HS-5 (cell line): ENCODE measurements around the gene ABLIM2.
"Not testable (repeated sequence)": the region's sequence is repeated elsewhere in the genome, so short reads cannot be mapped to it uniquely, and the experiment has no call there.

Experiments
- DNase-seq: peaks from one replicate; pipeline ENCODE4 v3.0.0-alpha.2; 2012; ENCODE audit warnings: low read depth

Gene ABLIM2

GRCh38 chr4:7960017-7960789, 198.4 kb downstream of the ABLIM2 start:
- no peak for DNase-seq

GRCh38 chr4:7959078-7959477, 199.5 kb downstream of the ABLIM2 start:
- no peak for DNase-seq

DNA sequence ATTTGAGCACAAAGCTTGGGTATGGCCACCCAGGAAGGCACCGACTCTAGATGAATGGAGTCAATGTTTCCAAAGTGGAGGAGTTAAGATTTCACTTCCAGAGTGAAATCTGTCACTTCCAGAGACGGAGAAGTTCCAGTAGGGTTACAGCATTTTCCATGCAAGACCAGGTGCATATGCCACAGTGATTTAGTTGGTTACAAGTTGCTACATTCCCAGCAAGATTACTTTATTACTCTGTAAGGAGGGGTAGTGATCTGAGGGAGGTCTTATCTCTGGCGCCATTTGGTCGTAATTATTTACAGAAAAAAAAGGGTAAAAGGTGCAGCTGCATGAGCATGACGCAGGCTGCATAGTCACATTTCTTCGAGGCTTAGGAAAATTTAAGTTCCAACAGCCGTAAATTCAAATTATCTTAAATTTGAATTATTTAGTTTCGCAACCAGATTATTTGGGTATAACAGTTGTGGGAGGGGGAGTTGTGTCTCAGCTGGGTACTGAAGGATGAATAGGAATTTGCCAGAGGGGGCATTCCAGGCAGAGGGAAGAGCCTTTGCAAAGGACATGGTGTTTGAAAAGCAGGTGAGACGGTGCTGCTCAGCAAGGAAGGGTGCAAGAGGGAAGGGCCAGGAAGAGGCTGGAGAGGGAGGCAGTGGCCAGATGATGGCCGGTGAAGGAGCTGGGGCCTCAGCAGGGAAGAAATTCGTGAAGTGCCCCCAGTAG, 201.5 kb downstream of the ABLIM2 start:
- no peak for DNase-seq

- no peak for DNase-seq
These were observed 202.3 kb downstream of the ABLIM2 start for GRCh38 chr4:7956270-7956808.

- DNase-seq: no peak
These were observed 203.2 kb downstream of the ABLIM2 start for GRCh38 chr4:7955393-7955792.

DNA sequence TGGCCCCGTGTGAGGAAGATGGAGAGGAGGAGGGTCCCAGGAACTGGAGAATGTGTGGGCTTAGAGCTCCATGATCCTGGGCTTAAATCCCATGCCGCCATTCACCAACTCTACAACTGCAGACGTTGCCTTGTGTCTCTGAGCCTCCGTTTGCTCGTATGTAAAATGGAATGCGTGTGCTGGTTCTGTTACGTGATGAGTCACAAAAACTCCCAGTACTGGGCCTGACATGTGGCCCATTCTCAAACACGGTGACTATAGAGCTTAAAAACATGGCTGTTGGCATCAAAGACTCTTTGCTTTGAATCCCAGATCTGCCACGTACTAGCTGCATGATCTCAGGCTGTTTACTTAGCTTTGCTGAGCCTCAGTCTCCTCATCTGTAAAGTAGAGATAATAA, 206.0 kb downstream of the ABLIM2 start:
- DNase-seq: no peak

DNA sequence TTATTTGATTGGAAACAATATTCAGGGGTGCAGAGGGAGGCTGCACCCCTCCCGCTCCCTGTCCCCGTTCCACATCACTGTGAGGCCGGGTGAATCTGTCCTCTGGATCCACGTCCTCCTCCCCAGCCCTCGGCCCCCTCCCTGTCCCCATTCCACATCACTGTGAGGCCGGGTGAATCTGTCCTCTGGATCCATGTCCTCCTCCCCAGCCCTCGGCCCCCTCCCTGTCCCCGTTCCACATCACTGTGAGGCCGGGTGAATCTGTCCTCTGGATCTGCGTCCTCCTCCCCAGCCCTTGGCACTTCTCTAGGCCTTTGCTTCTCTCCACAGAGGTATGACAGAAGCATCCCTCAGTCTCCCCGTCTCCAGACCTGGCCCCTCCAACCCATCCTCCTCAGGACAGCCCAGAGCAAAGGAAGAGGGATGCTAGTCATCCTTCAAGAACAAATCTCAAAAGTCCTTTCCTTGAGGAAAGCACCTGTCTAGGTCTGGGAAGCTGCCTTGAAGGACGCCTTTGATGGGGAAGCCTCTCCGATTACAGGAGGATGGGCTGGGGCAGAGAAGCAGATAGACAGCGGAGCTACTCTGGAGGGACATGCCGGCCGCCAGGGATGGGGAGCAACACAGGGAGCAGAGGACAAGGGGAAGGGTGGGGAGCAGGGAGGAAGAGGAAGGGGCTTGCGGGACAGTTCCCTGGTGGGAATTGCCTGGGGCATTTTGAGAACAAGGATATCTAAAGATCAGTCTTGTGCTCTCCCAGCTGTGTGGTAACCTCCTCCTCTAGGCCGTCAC, 208.1 kb downstream of the ABLIM2 start:
- DNase-seq: no peak

DNA sequence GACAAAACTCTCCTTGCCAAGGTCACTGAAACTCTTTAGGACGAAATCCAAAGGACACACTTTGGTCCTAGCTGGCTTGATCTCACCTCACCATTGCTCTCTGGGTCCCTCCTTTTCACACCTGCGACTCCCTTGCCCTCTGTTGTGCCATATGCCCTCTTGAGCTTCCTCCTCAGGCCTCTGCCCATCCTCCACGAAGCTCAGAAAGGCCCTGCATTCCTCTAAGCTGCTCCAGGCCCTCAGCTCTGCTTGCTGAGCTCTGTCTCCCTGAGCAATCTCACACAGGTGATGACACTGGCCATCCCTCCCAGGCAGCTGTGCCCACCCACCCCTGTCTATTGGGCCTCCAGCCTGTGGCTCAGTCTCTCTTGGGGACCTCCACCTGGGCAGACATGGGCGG, 208.9 kb downstream of the ABLIM2 start:
- no peak for DNase-seq

- DNase-seq: no peak
These were observed 210.7 kb downstream of the ABLIM2 start for GRCh38 chr4:7947927-7948326.

- no peak for DNase-seq
These were observed 212.8 kb downstream of the ABLIM2 start for GRCh38 chr4:7945709-7946380.

DNA sequence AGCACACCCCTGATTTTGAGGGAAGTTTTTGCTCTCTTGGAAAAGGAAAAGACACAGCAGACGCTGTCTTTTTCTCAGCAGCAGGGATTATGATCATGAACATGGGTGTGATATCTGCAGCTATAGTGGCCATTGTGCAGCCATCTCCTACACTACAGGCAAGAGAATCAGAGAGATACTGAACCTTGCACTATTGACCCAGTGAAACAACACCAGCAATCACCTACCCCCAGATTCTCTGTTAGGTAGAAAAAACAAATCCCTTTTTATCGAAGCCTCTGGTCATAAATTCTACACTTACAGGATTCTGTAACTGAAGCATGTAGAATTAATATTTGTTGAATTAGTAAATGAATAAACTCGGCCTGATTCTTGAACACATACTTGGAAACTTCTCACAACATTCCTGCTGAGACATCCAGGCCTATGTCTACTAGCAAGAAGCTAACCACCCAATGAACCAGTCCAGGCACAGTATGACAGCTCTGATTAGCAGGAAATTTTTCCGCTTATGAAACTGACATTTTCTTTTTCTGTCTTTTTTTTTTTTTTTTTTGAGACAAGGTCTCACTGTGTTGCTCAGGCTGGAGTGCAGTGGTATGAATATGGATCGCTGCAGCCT, 213.9 kb downstream of the ABLIM2 start:
- no peak for DNase-seq

- DNase-seq: not testable (repeated sequence)
These were observed 214.9 kb downstream of the ABLIM2 start for GRCh38 chr4:7943688-7944087.

DNA sequence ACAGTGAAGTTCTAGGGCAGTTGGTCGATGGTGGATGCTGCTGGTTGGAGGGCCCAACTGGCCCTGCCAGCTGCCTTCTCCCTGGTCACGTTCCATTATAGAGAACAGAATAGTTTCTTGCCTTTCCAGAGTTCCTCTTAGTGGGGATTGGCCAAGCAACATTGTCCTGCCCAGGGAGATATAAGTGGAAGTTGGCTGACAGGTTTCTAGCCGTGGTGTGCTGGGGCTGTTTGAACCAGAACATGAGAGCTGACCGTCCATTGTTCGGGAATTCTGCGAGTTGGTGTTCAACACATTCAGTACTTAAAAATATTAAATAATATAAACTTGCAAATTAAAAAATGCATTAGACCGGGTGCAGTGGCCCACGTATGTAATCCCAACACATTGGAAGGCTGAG, 215.4 kb downstream of the ABLIM2 start:
- no peak for DNase-seq

- DNase-seq: no peak
These were observed 216.6 kb downstream of the ABLIM2 start for GRCh38 chr4:7941965-7942496.

DNA sequence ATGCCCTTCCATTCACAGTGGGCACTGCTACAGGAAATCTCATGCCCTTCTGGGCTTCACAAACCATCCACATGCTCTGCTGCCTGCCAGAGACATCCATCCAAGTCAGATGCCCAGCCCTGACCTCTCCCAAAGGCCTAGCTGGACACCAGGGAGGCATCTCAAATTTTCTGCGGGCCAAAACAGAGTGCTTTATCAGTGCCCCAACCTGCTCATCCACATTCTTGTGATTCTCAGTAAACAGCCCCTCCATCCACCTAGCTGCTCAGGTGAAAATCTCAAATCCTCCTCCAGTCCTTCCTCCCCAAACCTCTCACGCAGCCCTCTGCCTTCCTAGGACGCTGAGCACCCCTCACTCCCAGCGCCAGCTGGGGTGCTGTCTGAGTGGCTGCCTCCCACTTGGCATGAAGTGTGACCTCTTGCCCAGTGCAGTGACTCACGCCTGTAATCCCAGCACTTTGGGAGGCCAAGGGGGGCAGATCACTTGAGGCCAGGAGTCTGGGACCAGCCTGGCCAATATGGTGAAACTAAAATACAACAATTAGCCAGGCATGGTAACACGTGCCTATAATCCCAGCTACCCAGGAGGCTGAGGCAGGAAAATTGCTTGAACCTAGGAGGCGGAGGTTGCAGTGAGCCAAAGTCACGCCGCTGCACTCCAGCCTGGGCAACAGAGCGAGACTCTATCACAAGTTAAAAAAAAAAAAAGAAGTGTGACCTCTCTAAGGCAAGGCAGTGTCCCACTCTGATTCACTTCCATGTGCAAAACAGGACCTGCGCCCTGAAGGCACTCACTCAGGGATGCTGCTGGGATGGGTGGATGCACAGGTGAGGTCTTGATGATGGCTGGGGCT, 217.3 kb downstream of the ABLIM2 start:
- DNase-seq: no peak

- DNase-seq: no peak
These were observed 219.1 kb downstream of the ABLIM2 start, which contains the start of gene AFAP1 for GRCh38 chr4:7939377-7940108. TSS of gene AFAP1 (minus strand) at chr4:7939861. CDS start at chr4:7872078, 67,783 bp downstream.

DNA sequence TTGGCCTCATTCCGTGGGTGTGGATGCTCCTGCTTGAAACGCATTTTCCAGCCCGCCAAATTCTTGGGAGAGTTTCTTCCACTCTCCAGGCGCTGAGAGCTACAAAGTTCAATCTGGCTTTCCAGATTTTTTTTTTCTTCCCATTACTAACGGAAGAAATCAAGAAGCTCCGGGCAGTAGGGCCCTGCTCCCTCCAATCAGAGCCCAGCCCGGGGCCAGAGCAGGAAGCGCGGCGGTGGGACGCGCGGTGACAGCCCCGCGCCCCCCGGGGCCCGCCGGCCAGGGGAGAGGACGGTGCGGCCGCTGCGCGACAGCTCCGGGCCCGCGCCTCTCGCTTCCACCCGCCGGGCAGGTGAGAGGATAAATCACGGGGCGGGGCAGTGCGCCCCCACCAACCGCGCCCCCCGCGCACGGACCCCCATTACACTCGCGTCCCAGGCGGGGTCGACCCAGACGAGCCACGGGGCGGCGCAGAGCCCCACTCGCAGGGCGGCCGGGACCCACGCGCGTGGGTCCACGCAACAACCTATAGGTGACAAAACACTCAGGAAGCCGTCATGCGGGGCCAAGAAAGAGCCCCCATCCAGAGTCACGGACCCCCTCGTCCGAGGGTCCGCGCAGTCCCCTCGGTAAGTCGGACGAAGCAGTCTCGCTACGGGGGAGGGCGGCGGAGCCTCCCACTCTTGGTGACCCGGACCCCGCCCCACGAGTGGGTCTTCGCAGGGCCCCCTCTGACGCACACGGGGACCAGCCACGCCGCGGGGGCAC, 219.8 kb downstream of the ABLIM2 start:
- DNase-seq: no peak

DNA sequence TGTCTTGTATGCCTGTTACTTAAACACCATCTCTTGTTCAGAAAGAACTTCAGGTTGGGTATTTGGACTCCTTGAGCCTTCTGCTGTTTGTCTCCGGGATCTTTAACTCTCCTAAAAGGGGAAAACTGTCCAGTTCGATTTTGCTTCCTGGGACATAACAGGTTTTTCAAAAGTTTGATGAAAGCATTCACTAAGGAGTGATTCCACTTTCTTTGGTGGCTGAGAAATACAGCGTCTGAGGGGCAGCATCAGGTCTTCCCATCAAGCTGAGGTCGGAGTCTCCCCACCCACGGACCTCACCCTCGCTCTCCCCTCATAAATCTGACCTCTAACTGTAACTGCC, 220.4 kb downstream of the ABLIM2 start:
- DNase-seq: no peak

- no peak for DNase-seq
These were observed 221.6 kb downstream of the ABLIM2 start for GRCh38 chr4:7937006-7937405.
